ENCODE results near the gene TRIP6.

TRIP6 gene

DNA sequence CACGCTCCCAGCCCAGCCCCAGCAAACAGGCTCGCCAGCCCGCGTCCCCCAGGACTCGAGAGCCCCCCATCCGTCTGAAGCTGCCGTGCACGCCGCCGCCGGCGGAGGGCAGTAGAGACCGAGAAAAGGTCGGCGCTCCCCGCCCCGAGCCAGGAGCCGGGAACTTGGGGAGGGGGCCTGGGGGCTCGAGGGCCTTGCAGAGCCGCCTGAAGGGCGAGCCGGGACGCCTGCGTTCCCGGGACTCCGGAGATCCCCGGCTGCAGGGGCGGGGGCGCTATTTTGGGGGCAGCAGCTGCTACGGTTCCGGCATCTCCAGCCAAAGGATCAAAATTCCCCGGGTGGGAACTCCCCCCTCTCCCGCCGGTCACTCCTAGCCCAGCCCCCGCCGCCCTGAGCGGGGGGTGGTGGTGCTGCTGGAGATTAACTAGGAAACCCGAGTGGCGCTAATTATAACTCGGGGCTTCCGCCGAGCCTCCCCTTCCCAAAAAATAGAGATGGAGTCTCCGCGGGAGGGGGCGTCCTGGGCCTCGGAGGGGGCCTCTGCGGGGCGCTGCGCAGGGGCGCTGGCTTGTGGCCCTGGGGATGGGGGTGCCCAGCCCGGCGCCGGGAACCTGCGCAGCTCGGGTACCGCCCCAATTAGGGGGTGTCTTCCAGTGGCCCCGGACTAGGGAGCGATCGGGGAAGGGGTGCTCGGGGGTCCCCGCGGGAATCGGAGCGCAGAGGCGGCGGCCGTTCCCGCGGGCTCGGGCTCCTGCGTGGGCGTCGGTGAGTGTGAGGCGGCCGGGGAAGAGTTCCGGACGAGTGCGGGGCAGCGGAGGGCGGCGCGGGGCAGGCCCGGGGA lies 27.9 kb downstream of the TRIP6 start (continued):
- TF ChIP-seq, protein P1, sequence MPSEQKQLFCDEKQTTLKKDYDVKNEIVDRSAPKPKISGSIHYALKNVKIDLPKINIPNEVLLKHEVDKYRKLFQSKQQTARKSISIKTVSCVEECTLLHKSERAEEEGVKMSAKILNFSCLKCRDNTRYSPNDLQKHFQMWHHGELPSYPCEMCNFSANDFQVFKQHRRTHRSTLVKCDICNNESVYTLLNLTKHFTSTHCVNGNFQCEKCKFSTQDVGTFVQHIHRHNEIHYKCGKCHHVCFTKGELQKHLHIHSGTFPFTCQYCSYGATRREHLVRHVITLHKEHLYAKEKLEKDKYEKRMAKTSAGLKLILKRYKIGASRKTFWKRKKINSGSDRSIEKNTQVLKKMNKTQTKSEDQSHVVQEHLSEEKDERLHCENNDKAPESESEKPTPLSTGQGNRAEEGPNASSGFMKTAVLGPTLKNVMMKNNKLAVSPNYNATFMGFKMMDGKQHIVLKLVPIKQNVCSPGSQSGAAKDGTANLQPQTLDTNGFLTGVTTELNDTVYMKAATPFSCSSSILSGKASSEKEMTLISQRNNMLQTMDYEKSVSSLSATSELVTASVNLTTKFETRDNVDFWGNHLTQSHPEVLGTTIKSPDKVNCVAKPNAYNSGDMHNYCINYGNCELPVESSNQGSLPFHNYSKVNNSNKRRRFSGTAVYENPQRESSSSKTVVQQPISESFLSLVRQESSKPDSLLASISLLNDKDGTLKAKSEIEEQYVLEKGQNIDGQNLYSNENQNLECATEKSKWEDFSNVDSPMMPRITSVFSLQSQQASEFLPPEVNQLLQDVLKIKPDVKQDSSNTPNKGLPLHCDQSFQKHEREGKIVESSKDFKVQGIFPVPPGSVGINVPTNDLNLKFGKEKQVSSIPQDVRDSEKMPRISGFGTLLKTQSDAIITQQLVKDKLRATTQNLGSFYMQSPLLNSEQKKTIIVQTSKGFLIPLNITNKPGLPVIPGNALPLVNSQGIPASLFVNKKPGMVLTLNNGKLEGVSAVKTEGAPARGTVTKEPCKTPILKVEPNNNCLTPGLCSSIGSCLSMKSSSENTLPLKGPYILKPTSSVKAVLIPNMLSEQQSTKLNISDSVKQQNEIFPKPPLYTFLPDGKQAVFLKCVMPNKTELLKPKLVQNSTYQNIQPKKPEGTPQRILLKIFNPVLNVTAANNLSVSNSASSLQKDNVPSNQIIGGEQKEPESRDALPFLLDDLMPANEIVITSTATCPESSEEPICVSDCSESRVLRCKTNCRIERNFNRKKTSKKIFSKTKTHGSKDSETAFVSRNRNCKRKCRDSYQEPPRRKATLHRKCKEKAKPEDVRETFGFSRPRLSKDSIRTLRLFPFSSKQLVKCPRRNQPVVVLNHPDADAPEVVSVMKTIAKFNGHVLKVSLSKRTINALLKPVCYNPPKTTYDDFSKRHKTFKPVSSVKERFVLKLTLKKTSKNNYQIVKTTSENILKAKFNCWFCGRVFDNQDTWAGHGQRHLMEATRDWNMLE (tag by site-specific recombination; conservative IDR thresholded peaks at IDR 0.05; ENCODE audit: low read depth), result no peak
- TF ChIP-seq, protein P2, sequence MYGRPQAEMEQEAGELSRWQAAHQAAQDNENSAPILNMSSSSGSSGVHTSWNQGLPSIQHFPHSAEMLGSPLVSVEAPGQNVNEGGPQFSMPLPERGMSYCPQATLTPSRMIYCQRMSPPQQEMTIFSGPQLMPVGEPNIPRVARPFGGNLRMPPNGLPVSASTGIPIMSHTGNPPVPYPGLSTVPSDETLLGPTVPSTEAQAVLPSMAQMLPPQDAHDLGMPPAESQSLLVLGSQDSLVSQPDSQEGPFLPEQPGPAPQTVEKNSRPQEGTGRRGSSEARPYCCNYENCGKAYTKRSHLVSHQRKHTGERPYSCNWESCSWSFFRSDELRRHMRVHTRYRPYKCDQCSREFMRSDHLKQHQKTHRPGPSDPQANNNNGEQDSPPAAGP (tag by site-specific recombination; IDR thresholded peaks at IDR 0.05), result peak; percentile 50; the same call in 1 of the 2 replicates
- TF ChIP-seq YY1 (tag by site-specific recombination; IDR thresholded peaks at IDR 0.05) (no peak), ZBTB8A (tag by site-specific recombination; IDR thresholded peaks at IDR 0.05) (peak; percentile 95), ZEB2 (tag by site-specific recombination; IDR thresholded peaks at IDR 0.05) (peak; percentile 71; the same call in 1 of the 2 replicates), ZNF473 (tag by site-specific recombination; IDR thresholded peaks at IDR 0.05) (no peak), ZNF211 (tag by site-specific recombination; IDR thresholded peaks at IDR 0.05; ENCODE audit: low read depth) (no peak), ZNF558 (tag by site-specific recombination; IDR thresholded peaks at IDR 0.05) (no peak), ZNF843 (tag by site-specific recombination; IDR thresholded peaks at IDR 0.05) (no peak), ZNF2 (tag by site-specific recombination; IDR thresholded peaks at IDR 0.05) (no peak), KLF7 (tag by site-specific recombination; IDR thresholded peaks at IDR 0.05; ENCODE audit: borderline replicate concordance) (no peak), ZNF777 (tag by site-specific recombination; IDR thresholded peaks at IDR 0.05; ENCODE audit: borderline replicate concordance) (no peak), SETDB1 (IDR thresholded peaks at IDR 0.05; ENCODE audit: insufficient read length, low read length) (no peak), GLI4 (tag by site-specific recombination; IDR thresholded peaks at IDR 0.05) (no peak), ZNF561 (tag by site-specific recombination; IDR thresholded peaks at IDR 0.05; ENCODE audit: borderline replicate concordance) (no peak), BCL11A (tag by site-specific recombination; IDR thresholded peaks at IDR 0.05; ENCODE audit: low read depth) (peak; percentile 50; the same call in 1 of the 2 replicates), ZNF623 (tag by site-specific recombination; IDR thresholded peaks at IDR 0.05) (no peak), ZNF48 (tag by site-specific recombination; IDR thresholded peaks at IDR 0.05) (no peak), ZNF184 (tag by site-specific recombination; IDR thresholded peaks at IDR 0.05) (no peak), EGR2 (tag by site-specific recombination; IDR thresholded peaks at IDR 0.05; ENCODE audit: low read depth) (peak; percentile 50), ZBTB20 (tag by site-specific recombination; IDR thresholded peaks at IDR 0.05) (peak; percentile 99), HOXD13 (CRISPR knock-in tag; IDR thresholded peaks at IDR 0.05; ENCODE audit: borderline replicate concordance) (no peak), TRIM28 (IDR thresholded peaks at IDR 0.05; ENCODE audit: borderline replicate concordance, low read length) (no peak), ZBTB21 (tag by site-specific recombination; IDR thresholded peaks at IDR 0.05) (no peak), ZNF510 (tag by site-specific recombination; IDR thresholded peaks at IDR 0.05; ENCODE audit: insufficient replicate concordance) (no peak), ZXDB (tag by site-specific recombination; IDR thresholded peaks at IDR 0.05) (peak; percentile 78), FEZF1 (tag by site-specific recombination; IDR thresholded peaks at IDR 0.05) (no peak), ZNF785 (tag by site-specific recombination; IDR thresholded peaks at IDR 0.05) (0 out of 2 replicates have a peak, but pooled peaks have one; percentile 27), ZNF138 (tag by site-specific recombination; IDR thresholded peaks at IDR 0.05; ENCODE audit: borderline replicate concordance) (no peak), ZNF544 (tag by site-specific recombination; IDR thresholded peaks at IDR 0.05) (no peak), ZSCAN30 (tag by site-specific recombination; IDR thresholded peaks at IDR 0.05) (0 out of 2 replicates have a peak, but pooled peaks have one; percentile 67), ZNF791 (tag by site-specific recombination; IDR thresholded peaks at IDR 0.05) (no peak)
- TF ChIP-seq, protein P3, sequence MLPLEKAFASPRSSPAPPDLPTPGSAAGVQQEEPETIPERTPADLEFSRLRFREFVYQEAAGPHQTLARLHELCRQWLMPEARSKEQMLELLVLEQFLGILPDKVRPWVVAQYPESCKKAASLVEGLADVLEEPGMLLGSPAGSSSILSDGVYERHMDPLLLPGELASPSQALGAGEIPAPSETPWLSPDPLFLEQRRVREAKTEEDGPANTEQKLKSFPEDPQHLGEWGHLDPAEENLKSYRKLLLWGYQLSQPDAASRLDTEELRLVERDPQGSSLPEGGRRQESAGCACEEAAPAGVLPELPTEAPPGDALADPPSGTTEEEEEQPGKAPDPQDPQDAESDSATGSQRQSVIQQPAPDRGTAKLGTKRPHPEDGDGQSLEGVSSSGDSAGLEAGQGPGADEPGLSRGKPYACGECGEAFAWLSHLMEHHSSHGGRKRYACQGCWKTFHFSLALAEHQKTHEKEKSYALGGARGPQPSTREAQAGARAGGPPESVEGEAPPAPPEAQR (tag by site-specific recombination; IDR thresholded peaks at IDR 0.05), result no peak
- TF ChIP-seq, protein P4, sequence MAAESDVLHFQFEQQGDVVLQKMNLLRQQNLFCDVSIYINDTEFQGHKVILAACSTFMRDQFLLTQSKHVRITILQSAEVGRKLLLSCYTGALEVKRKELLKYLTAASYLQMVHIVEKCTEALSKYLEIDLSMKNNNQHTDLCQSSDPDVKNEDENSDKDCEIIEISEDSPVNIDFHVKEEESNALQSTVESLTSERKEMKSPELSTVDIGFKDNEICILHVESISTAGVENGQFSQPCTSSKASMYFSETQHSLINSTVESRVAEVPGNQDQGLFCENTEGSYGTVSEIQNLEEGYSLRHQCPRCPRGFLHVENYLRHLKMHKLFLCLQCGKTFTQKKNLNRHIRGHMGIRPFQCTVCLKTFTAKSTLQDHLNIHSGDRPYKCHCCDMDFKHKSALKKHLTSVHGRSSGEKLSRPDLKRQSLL (tag by site-specific recombination; IDR thresholded peaks at IDR 0.05), result no peak
